Measurements from ENCODE around the gene FPR1.

DNA sequence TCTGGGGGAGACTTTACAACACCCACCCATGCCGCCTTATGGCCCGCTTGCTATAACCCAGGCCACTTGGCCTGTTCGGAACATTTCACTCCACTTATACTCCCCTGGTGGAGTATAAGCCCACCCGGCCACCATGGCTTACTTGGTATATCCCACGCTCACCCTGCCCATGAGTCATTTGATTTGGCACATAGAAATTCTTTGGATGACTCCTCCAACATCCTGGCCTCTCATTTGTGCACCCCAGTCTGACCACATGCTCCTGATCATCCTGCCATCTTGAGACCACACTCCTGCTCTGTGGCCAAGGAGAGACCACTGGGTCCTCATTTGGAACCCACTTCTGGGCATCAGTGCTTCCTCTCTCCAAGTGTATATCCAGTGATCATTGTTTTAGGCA is 53.4 kb downstream of the FPR1 start:
- no peak for TF ChIP-seq POLR2AphosphoS5 (IDR thresholded peaks at IDR 0.05; ENCODE audit: insufficient read depth in 1 of 2, low read depth in 1 of 2)
- TF ChIP-seq CTCF (IDR thresholded peaks at IDR 0.05): no peak
- TF ChIP-seq POLR2A (IDR thresholded peaks at IDR 0.05): no peak

Data from vagina (tissue), 2 donors.